ENCODE measurements around the gene GALM. TPM values are rescaled to one million over a fixed set of nuclear protein-coding genes. Genes with fewer than 3 reads are reported as not detected.
A peak's percentile ranks its signal among the peaks of the same experiment; 100 is the strongest.

The GALM gene
- total RNA-seq, 1 donor from 2014 or later = 17.6 TPM

DNA sequence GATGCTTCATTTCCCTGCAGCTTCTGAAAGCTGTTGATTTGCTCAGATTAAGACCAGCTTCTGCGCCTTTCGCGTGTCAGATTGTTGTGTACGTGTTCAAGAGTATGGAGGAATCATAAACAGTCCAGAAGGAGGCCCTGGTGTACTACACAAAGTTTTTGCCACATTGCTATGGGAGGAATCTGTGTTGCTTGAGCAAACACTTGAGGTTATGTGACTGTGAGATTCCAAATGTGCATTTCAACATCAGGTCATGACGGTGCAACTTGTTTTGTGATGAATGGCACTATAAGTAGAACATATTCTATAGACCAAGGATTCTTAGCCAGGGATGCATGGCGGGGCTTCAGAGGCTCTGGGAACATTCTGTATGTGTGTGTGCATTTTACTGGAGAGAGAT, 50.3 kb downstream of the GALM start:
- peaks cover 9% of the 10 kb centered on the region for H3K4me1 Mint-ChIP-seq
- H3K4me3 Mint-ChIP-seq = no peak overlapping the region
- peaks cover 13% of the 10 kb centered on the region for H3K36me3 Mint-ChIP-seq
- DNase-seq (ENCODE audit: low spot score in 2 of 2, unreplicated experiment in 2 of 2) = no peak
- peak overlapping the region; percentile 13 for H3K27ac Mint-ChIP-seq
- H3K9me3 Mint-ChIP-seq = peaks cover 12% of the 10 kb centered on the region
- H3K27me3 Mint-ChIP-seq (ENCODE audit: low read depth) = no peaks in the 10 kb centered on the region
- TF ChIP-seq, protein P1, sequence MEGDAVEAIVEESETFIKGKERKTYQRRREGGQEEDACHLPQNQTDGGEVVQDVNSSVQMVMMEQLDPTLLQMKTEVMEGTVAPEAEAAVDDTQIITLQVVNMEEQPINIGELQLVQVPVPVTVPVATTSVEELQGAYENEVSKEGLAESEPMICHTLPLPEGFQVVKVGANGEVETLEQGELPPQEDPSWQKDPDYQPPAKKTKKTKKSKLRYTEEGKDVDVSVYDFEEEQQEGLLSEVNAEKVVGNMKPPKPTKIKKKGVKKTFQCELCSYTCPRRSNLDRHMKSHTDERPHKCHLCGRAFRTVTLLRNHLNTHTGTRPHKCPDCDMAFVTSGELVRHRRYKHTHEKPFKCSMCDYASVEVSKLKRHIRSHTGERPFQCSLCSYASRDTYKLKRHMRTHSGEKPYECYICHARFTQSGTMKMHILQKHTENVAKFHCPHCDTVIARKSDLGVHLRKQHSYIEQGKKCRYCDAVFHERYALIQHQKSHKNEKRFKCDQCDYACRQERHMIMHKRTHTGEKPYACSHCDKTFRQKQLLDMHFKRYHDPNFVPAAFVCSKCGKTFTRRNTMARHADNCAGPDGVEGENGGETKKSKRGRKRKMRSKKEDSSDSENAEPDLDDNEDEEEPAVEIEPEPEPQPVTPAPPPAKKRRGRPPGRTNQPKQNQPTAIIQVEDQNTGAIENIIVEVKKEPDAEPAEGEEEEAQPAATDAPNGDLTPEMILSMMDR (IDR thresholded peaks at IDR 0.05; ENCODE audit: unreplicated experiment) = no peak

DNA sequence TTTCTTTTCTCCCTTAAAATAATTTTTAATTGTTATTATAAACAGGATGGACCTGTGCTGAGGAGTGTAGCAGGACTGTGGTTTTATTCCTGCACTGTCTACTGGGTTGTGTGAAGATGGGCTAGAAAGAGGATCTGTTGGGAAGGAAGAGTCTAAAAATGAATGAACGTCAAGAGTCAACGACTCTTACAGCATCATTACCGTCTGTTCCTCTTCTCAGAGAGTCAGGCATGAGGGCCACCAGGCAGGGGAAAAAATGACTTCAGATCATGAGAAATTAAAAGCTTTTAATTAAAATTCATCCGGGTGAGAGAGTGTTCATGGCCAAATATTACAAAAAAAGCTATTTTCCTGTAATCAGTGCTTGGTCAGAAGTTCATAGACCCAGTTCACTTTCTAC, 52.7 kb downstream of the GALM start:
- Mint-ChIP-seq H3K27me3 (ENCODE audit: low read depth) (no peaks in the 10 kb centered on the region), H3K4me3 (no peak overlapping the region), H3K9me3 (peaks cover 7% of the 10 kb centered on the region), H3K36me3 (peaks cover 7% of the 10 kb centered on the region), H3K4me1 (peaks cover 11% of the 10 kb centered on the region), H3K27ac (no peak overlapping the region)
- no peak for DNase-seq (ENCODE audit: low spot score in 2 of 2, unreplicated experiment in 2 of 2)
- TF ChIP-seq, protein P1 (IDR thresholded peaks at IDR 0.05; ENCODE audit: unreplicated experiment) = no peak

DNA sequence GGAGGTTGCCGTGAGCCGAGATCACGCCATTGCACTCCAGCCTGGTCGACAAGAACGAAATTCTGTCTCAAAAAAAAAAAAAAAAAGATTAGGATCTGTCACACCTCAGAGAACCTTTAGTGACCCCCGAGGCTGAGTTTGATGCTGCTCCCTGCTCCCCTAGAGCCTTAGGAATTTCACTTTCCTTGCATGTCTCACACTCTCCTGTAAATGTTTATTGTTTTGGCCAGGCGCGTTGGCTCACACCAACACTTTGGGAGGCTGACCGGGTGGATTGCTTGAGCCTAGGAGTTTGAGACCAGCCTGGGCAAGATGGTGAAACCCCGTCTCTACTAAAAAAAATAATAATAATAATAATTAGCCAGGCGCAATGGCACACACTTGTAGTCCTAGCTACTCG, 53.8 kb downstream of the GALM start:
- H3K4me1 Mint-ChIP-seq = peaks cover 11% of the 10 kb centered on the region
- TF ChIP-seq, protein P1 (IDR thresholded peaks at IDR 0.05; ENCODE audit: unreplicated experiment) = no peak
- no peak overlapping the region for H3K4me3 Mint-ChIP-seq
- H3K36me3 Mint-ChIP-seq = peaks cover 2% of the 10 kb centered on the region
- no peak for DNase-seq (ENCODE audit: low spot score in 2 of 2, unreplicated experiment in 2 of 2)
- no peak overlapping the region for H3K27ac Mint-ChIP-seq
- H3K9me3 Mint-ChIP-seq = peaks cover 7% of the 10 kb centered on the region
- H3K27me3 Mint-ChIP-seq (ENCODE audit: low read depth) = no peaks in the 10 kb centered on the region

DNA sequence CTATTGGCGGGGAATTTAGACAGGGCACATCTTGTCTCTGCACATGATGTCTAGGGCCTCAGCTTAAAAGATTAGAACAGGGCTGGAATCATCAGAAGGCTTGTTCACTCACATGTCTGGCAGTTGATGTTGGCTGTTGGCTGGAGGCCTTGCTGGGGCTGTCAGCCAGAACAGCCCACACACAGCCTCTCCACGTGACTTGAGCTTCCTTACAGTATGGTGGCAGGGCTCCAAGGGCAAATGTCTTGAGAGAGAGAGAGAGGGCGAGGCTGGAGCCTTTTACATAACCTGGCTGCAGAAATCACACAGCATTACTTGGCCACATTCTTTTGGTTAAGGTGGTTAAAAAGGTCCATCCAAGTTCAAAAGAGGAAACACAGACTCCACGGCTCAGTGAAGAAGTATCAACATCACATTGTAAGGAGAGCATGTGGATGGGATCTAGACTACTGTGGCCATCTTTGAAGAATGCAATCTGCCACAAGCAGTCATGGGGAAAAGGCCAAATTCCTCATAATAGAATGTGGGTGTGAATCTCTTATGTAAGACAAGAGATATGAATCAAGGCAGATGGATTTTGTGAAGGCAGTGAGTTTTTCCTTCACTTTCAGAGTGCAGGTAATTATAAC, 54.8 kb downstream of the GALM start:
- Mint-ChIP-seq H3K4me3 (no peak overlapping the region), H3K9me3 (peaks cover 7% of the 10 kb centered on the region), H3K27me3 (ENCODE audit: low read depth) (no peaks in the 10 kb centered on the region), H3K27ac (peak overlapping the region; percentile 72), H3K36me3 (peaks cover 2% of the 10 kb centered on the region), H3K4me1 (peaks cover 11% of the 10 kb centered on the region)
- DNase-seq (ENCODE audit: low spot score in 2 of 2, unreplicated experiment in 2 of 2) = no peak
- TF ChIP-seq, protein P1 (IDR thresholded peaks at IDR 0.05; ENCODE audit: unreplicated experiment) = no peak

DNA sequence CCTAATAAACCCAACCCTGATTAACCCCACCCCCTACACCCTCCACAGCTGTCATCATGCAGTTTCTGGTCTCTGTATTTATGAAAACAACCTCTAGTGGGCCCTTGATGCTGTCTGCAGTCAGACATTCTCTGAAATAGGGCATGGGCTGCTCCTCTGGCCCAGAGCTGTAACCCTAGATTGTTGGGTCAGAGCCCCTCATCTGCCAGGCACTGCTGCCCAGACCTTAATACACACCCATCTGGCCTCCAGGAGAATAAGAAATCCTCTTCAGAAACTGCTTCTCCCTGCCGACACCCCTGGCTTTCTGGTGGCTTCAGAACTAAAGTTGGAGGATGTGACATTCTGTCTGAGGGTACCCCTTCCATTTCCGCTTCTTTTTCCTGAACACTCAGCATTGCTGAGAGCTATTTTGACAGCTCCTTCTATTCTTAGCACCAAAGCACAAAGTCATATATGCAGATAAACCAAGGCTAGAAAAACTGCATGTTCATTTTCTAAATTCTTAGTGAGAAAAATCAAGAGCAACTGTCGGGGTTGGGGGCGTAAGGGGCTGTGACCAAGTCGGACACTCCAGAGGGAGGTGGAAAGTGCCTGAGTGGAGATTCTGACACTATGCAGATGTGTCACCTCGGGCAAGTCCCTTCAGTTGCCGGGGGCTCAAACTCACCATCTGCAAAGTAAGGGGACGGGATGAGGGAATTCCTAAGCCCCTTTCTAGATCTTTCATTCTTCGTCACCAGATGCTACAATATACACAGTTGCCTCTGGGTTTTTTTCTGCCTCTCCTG, 56.6 kb downstream of the GALM start:
- Mint-ChIP-seq H3K27me3 (ENCODE audit: low read depth) (no peaks in the 10 kb centered on the region), H3K4me1 (peaks cover 11% of the 10 kb centered on the region), H3K36me3 (peaks cover 2% of the 10 kb centered on the region), H3K27ac (no peak overlapping the region), H3K4me3 (no peak overlapping the region), H3K9me3 (peaks cover 7% of the 10 kb centered on the region)
- DNase-seq (ENCODE audit: low spot score in 2 of 2, unreplicated experiment in 2 of 2) = no peak
- TF ChIP-seq, protein P1 (IDR thresholded peaks at IDR 0.05; ENCODE audit: unreplicated experiment) = no peak

All from mesothelial cell of epicardium (in vitro differentiated cells).